ENCODE data around the gene NOTCH4. TPM values are rescaled to one million over a fixed set of nuclear protein-coding genes. Genes with fewer than 3 reads are reported as not detected.
"Not testable (repeated sequence)": the region's sequence is repeated elsewhere in the genome, so short reads cannot be mapped to it uniquely, and the experiment has no call there.

NOTCH4 gene
- total RNA-seq, 2 experiments from 2014 or later: 0.47 to 0.53 TPM

- peak overlapping the region; percentile 87 to 100 for H3K27ac ChIP-seq (ENCODE audit: low read depth in 1 of 2, low read length in 2 of 2)
- CTCF ChIA-PET: interaction anchor here (0.6 to 1.8 kb wide), 10 partner anchors 12 to 77 kb away, joined by 3 to 14 read pairs (median 5); partner anchors contain the start of genes AGPAT1, FKBPL, PRRT1 and RNF5
- Mint-ChIP-seq H3K27me3 (no peaks in the 10 kb centered on the region), H3K36me3 (ENCODE audit: low read depth) (peaks cover 30% of the 10 kb centered on the region), H3K4me1 (ENCODE audit: low read depth) (peaks cover 48% of the 10 kb centered on the region), H3K4me3 (peak overlapping the region; percentile 99), H3K27ac (peak overlapping the region; percentile 96), H3K9me3 (no peaks in the 10 kb centered on the region)
- H3K27me3 ChIP-seq (ENCODE audit: control insufficient read depth in 1 of 2, insufficient read depth in 2 of 2, low read length in 2 of 2): no peaks in the 10 kb centered on the region
- ATAC-seq (ENCODE audit: poor library complexity): peak; percentile 82
- peak overlapping the region; percentile 100 for H3K4me3 ChIP-seq (ENCODE audit: low read length)
- TF ChIP-seq CTCF (IDR thresholded peaks at IDR 0.05): peak; percentile 31
- POLR2A ChIA-PET: interaction anchor here (0.6 to 12.1 kb wide), 23 partner anchors 9 to 1581 kb away, joined by 3 to 242 read pairs (median 4); partner anchors contain the start of genes AGPAT1, ATF6B, DXO and FKBPL
- intact Hi-C loops (cut with DNase I, micrococcal nuclease): loop anchor here (1.0 to 10.0 kb wide), 10 partner anchors 17 to 1981 kb away; partner anchors contain the start of genes AGPAT1 (in 1 of the 2), BRD2 (in 1 of the 2), C6orf47 (in 1 of the 2) and CSNK2B (in 1 of the 2)
- no peaks in the 10 kb centered on the region for H3K9me3 ChIP-seq (ENCODE audit: control insufficient read depth in 1 of 2, insufficient read depth in 1 of 2, low read length in 2 of 2)
- peaks cover 9% of the 10 kb centered on the region for H3K36me3 ChIP-seq (ENCODE audit: insufficient read depth, low read length)
- peak in 13 of 14 experiments; percentile 97 to 100 (median 100) for DNase-seq
- peaks cover 52% of the 10 kb centered on the region for H3K4me1 ChIP-seq (ENCODE audit: insufficient read depth, low read length)
Observed at GRCh38 chr6:32195652-32195901, 28.3 kb downstream of the NOTCH4 start.

- H3K9me3 Mint-ChIP-seq: no peaks in the 10 kb centered on the region
- H3K27ac Mint-ChIP-seq: peak overlapping the region; percentile 96
- H3K36me3 ChIP-seq (ENCODE audit: insufficient read depth, low read length): peaks cover 9% of the 10 kb centered on the region
- no peaks in the 10 kb centered on the region for H3K27me3 ChIP-seq (ENCODE audit: control insufficient read depth in 1 of 2, insufficient read depth in 2 of 2, low read length in 2 of 2)
- peak overlapping the region; percentile 99 for H3K4me3 Mint-ChIP-seq
- peaks cover 36% of the 10 kb centered on the region for H3K36me3 Mint-ChIP-seq (ENCODE audit: low read depth)
- intact Hi-C loops (cut with DNase I, micrococcal nuclease): loop anchor here (1.0 to 10.0 kb wide), 12 partner anchors 17 to 1980 kb away; partner anchors contain the start of genes AGPAT1 (in 1 of the 2), BRD2 (in 1 of the 2), C6orf47 (in 1 of the 2) and CSNK2B (in 1 of the 2)
- peak; percentile 44 for TF ChIP-seq CTCF (IDR thresholded peaks at IDR 0.05)
- ChIA-PET CTCF (interaction anchor here (0.6 to 1.8 kb wide), 10 partner anchors 13 to 76 kb away, joined by 3 to 14 read pairs (median 5); partner anchors contain the start of genes AGPAT1, FKBPL, PRRT1 and RNF5), POLR2A (interaction anchor here (0.6 to 12.1 kb wide), 23 partner anchors 9 to 1580 kb away, joined by 3 to 242 read pairs (median 4); partner anchors contain the start of genes AGPAT1, ATF6B, DXO and FKBPL)
- ATAC-seq (ENCODE audit: poor library complexity) (peak; percentile 4), DNase-seq (peak in 4 of 14 experiments; percentile 41 to 73 (median 60))
- peaks cover 52% of the 10 kb centered on the region for H3K4me1 ChIP-seq (ENCODE audit: insufficient read depth, low read length)
- peak overlapping the region; percentile 58 to 87 for H3K27ac ChIP-seq (ENCODE audit: low read depth in 1 of 2, low read length in 2 of 2)
- peaks cover 48% of the 10 kb centered on the region for H3K4me1 Mint-ChIP-seq (ENCODE audit: low read depth)
- no peaks in the 10 kb centered on the region for H3K9me3 ChIP-seq (ENCODE audit: control insufficient read depth in 1 of 2, insufficient read depth in 1 of 2, low read length in 2 of 2)
- H3K27me3 Mint-ChIP-seq: no peaks in the 10 kb centered on the region
- H3K4me3 ChIP-seq (ENCODE audit: low read length): peak overlapping the region; percentile 100
Observed at GRCh38 chr6:32194825-32195651, 28.8 kb downstream of the NOTCH4 start.

- H3K27ac ChIP-seq (ENCODE audit: low read depth in 1 of 2, low read length in 2 of 2): peak overlapping the region; percentile 58 to 87
- peak in 1 of 14 experiments; percentile 31 for DNase-seq
- TF ChIP-seq CTCF (IDR thresholded peaks at IDR 0.05): no peak
- H3K36me3 ChIP-seq (ENCODE audit: insufficient read depth, low read length): peaks cover 9% of the 10 kb centered on the region
- ChIA-PET POLR2A (interaction anchor here (1.5 to 12.1 kb wide), 3 partner anchors 15 to 1077 kb away, joined by 7 to 242 read pairs (median 8); partner anchors contain the start of genes AGPAT1, FKBPL, RNF5 and RPS18), CTCF (interaction anchor here (1.5 to 1.8 kb wide), 2 partner anchors 17 to 40 kb away, joined by 8 to 14 read pairs; partner anchors contain the start of genes AGPAT1 and RNF5)
- Mint-ChIP-seq H3K27me3 (no peaks in the 10 kb centered on the region), H3K27ac (peak overlapping the region; percentile 96), H3K4me3 (peak overlapping the region; percentile 99), H3K9me3 (no peaks in the 10 kb centered on the region), H3K4me1 (ENCODE audit: low read depth) (peaks cover 48% of the 10 kb centered on the region), H3K36me3 (ENCODE audit: low read depth) (peaks cover 39% of the 10 kb centered on the region)
- no peaks in the 10 kb centered on the region for H3K27me3 ChIP-seq (ENCODE audit: control insufficient read depth in 1 of 2, insufficient read depth in 2 of 2, low read length in 2 of 2)
- H3K9me3 ChIP-seq (ENCODE audit: control insufficient read depth in 1 of 2, insufficient read depth in 1 of 2, low read length in 2 of 2): no peaks in the 10 kb centered on the region
- H3K4me3 ChIP-seq (ENCODE audit: low read length): no peak overlapping the region
- intact Hi-C loops (cut with DNase I, micrococcal nuclease): loop anchor here (2.0 to 10.0 kb wide), 6 partner anchors 47 to 1980 kb away; partner anchors contain the start of genes C6orf47 (in 1 of the 2), CSNK2B (in 1 of the 2), EHMT2 (in 1 of the 2) and GPANK1 (in 1 of the 2)
- ATAC-seq (ENCODE audit: poor library complexity): no peak
- H3K4me1 ChIP-seq (ENCODE audit: insufficient read depth, low read length): peaks cover 54% of the 10 kb centered on the region
Observed at GRCh38 chr6:32194388-32194787, 29.5 kb downstream of the NOTCH4 start.

GRCh38 chr6:32193096-32193495 is 30.8 kb downstream of the NOTCH4 start:
- POLR2A ChIA-PET: interaction anchor here (0.9 to 12.1 kb wide), 12 partner anchors 12 to 1577 kb away, joined by 3 to 242 read pairs (median 5); partner anchors contain the start of genes AGPAT1, ATF6B, DXO and FKBPL
- CTCF ChIA-PET; ATAC-seq (ENCODE audit: poor library complexity); H3K9me3 Mint-ChIP-seq; DNase-seq; H3K27me3 Mint-ChIP-seq; H3K9me3 ChIP-seq (ENCODE audit: control insufficient read depth in 1 of 2, insufficient read depth in 1 of 2, low read length in 2 of 2); H3K27me3 ChIP-seq (ENCODE audit: control insufficient read depth in 1 of 2, insufficient read depth in 2 of 2, low read length in 2 of 2): not testable (repeated sequence)
- peak overlapping the region; percentile 96 for H3K27ac Mint-ChIP-seq
- intact Hi-C loops (cut with DNase I, micrococcal nuclease): loop anchor here (2.0 to 10.0 kb wide), 5 partner anchors 46 to 1978 kb away; partner anchors contain the start of genes C6orf47 (in 1 of the 2), CSNK2B (in 1 of the 2), EHMT2 (in 1 of the 2) and GPANK1 (in 1 of the 2)
- Histone ChIP-seq H3K4me3 (ENCODE audit: low read length) (peak overlapping the region; percentile 96), H3K27ac (ENCODE audit: low read depth in 1 of 2, low read length in 2 of 2) (peak overlapping the region; percentile 81 to 93), H3K4me1 (ENCODE audit: insufficient read depth, low read length) (peaks cover 67% of the 10 kb centered on the region), H3K36me3 (ENCODE audit: insufficient read depth, low read length) (peaks cover 17% of the 10 kb centered on the region)
- H3K36me3 Mint-ChIP-seq (ENCODE audit: low read depth): peaks cover 52% of the 10 kb centered on the region
- peaks cover 60% of the 10 kb centered on the region for H3K4me1 Mint-ChIP-seq (ENCODE audit: low read depth)
- H3K4me3 Mint-ChIP-seq: peak overlapping the region; percentile 99

All from CD4-positive, alpha-beta T cell (primary cell).